ENCODE measurements around the gene RASAL1. TPM values are rescaled to one million over a fixed set of nuclear protein-coding genes. Genes with fewer than 3 reads are reported as not detected.

RASAL1 gene
- polyA plus RNA-seq, 1 donor (not counting 4 experiments of a cell fraction or from before 2014, with no cell fraction given), result 0.05 TPM

DNA sequence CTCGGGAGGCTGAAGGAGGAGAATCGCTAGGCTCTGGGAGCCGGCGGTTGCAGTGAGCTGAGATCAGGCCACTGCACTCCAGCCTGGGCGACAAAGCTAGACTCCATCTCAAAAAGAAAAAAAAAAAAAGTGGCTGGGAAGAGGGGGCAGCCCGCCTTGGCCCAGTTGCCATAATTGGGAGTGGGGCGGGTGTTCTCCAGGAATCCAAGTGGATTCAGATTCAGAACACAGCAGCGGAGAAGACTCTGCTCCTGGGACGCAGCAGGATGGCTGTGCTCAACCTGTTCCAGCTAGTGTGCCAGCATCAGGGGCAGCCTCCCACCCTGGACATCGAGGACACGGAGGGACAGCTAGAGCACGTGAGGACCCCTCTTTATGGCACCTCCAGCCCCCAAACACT lies 19.5 kb upstream of the RASAL1 start:
- dilution Hi-C loops (cut with MboI; ENCODE audit: extremely low pct_ligation_motif_present, low sequenced_read_pairs), result loop anchor here (25.0 kb wide), 1 partner anchor 93 kb away; the partner anchor contains the start of gene DTX1
- H3K9ac ChIP-seq (ENCODE audit: control insufficient read depth, extremely low read depth, insufficient read depth, low read length), result no peak overlapping the region
- FAIRE-seq, result no peak

DNA sequence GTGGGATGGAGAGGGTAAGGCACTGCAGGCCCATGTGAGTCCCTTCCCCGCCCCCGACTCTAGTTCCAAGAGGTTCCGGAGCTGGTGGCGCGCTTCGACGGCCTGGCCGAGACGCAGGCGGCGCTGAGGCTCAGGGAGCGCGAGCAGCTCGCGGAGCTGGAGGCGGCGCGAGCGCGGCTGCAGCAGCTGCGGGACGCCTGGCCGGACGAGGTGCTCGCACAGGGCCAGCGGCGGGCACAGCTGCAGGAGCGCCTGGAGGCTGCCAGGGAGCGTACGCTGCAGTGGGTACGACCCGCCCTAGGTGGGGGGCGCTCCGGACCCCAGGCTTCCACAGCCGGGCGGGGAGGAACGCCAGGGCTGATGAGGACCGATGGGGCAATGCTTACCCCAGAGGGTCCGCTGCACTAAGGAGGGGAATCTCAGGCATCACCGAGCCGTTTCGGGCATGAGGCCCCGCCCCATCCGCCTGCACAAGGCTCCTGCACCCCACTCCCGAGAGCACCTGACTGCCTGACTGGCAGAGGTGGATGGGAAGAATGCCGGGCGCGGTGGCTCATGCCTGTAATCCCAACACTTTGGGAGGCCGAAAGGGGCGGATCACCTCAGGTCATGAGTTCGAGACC lies 18.9 kb upstream of the RASAL1 start:
- H3K27ac ChIP-seq (ENCODE audit: control insufficient read depth, insufficient read depth, low read length), result no peak overlapping the region
- FAIRE-seq (no peak), DNase-seq (ENCODE audit: low read depth, low spot score) (no peak)

More for the DNA sequence above, 19.5 kb upstream of the RASAL1 start:
- Histone ChIP-seq H3K4me3 (ENCODE audit: control insufficient read depth in 2 of 3, extremely low read depth in 1 of 3, insufficient read depth in 2 of 3, low read depth in 1 of 3, low read length in 3 of 3) (no peak overlapping the region), H3K9me3 (ENCODE audit: control insufficient read depth, low read depth, low read length) (no peaks in the 10 kb centered on the region), H3K27ac (ENCODE audit: control insufficient read depth, insufficient read depth, low read length) (no peak overlapping the region), H3K4me2 (ENCODE audit: control insufficient read depth, extremely low read depth, insufficient read depth, low read depth, low read length) (no peak overlapping the region), H3K79me2 (ENCODE audit: control insufficient read depth, insufficient read depth, low read length) (no peaks in the 10 kb centered on the region), H3K27me3 (ENCODE audit: control insufficient read depth, extremely low read depth, insufficient read depth, low read length) (peaks cover 17% of the 10 kb centered on the region), H2AFZ (ENCODE audit: control insufficient read depth, low read length) (no peak overlapping the region), H3K9me1 (ENCODE audit: control insufficient read depth, extremely low read depth, insufficient read depth, low read length) (no peaks in the 10 kb centered on the region), H3K4me1 (ENCODE audit: control insufficient read depth, extremely low read depth, insufficient read depth, low read length) (peaks cover 9% of the 10 kb centered on the region), H3K36me3 (ENCODE audit: control insufficient read depth in 2 of 2, extremely low read depth in 1 of 2, insufficient read depth in 2 of 2, low read length in 2 of 2) (peaks cover 8 to 11% of the 10 kb centered on the region in 2 experiments), H4K20me1 (ENCODE audit: control insufficient read depth, extremely low read depth, insufficient read depth, low read length) (no peaks in the 10 kb centered on the region)
- TF ChIP-seq, protein P1, sequence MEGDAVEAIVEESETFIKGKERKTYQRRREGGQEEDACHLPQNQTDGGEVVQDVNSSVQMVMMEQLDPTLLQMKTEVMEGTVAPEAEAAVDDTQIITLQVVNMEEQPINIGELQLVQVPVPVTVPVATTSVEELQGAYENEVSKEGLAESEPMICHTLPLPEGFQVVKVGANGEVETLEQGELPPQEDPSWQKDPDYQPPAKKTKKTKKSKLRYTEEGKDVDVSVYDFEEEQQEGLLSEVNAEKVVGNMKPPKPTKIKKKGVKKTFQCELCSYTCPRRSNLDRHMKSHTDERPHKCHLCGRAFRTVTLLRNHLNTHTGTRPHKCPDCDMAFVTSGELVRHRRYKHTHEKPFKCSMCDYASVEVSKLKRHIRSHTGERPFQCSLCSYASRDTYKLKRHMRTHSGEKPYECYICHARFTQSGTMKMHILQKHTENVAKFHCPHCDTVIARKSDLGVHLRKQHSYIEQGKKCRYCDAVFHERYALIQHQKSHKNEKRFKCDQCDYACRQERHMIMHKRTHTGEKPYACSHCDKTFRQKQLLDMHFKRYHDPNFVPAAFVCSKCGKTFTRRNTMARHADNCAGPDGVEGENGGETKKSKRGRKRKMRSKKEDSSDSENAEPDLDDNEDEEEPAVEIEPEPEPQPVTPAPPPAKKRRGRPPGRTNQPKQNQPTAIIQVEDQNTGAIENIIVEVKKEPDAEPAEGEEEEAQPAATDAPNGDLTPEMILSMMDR (optimal IDR thresholded peaks at IDR 0.05 in 1 of 3, IDR thresholded peaks at IDR 0.05 in 1 of 3, conservative IDR thresholded peaks at IDR 0.05 in 1 of 3; ENCODE audit: extremely low read depth in 1 of 3, insufficient read depth in 2 of 3, low read length in 3 of 3), result no peak
- no peak for TF ChIP-seq EZH2 (IDR thresholded peaks at IDR 0.05; ENCODE audit: low read length)
- no peak for DNase-seq (ENCODE audit: low read depth, low spot score)

More for the DNA sequence above, 18.9 kb upstream of the RASAL1 start:
- peaks cover 17% of the 10 kb centered on the region for H3K27me3 ChIP-seq (ENCODE audit: control insufficient read depth, extremely low read depth, insufficient read depth, low read length)
- dilution Hi-C loops (cut with MboI; ENCODE audit: extremely low pct_ligation_motif_present, low sequenced_read_pairs), result loop anchor here (25.0 kb wide), 1 partner anchor 92 kb away; the partner anchor contains the start of gene DTX1
- peak; percentile 18 for TF ChIP-seq EZH2 (IDR thresholded peaks at IDR 0.05; ENCODE audit: low read length)
- TF ChIP-seq, protein P1 (optimal IDR thresholded peaks at IDR 0.05 in 1 of 3, IDR thresholded peaks at IDR 0.05 in 1 of 3, conservative IDR thresholded peaks at IDR 0.05 in 1 of 3; ENCODE audit: extremely low read depth in 1 of 3, insufficient read depth in 2 of 3, low read length in 3 of 3), result no peak
- peaks cover 8% of the 10 kb centered on the region in 2 experiments for H3K36me3 ChIP-seq (ENCODE audit: control insufficient read depth in 2 of 2, extremely low read depth in 1 of 2, insufficient read depth in 2 of 2, low read length in 2 of 2)
- H3K79me2 ChIP-seq (ENCODE audit: control insufficient read depth, insufficient read depth, low read length), result no peaks in the 10 kb centered on the region
- H2AFZ ChIP-seq (ENCODE audit: control insufficient read depth, low read length), result peak overlapping the region; percentile 40
- peaks cover 15% of the 10 kb centered on the region for H3K4me1 ChIP-seq (ENCODE audit: control insufficient read depth, extremely low read depth, insufficient read depth, low read length)
- H3K9me1 ChIP-seq (ENCODE audit: control insufficient read depth, extremely low read depth, insufficient read depth, low read length), result no peaks in the 10 kb centered on the region
- no peak overlapping the region for H3K9ac ChIP-seq (ENCODE audit: control insufficient read depth, extremely low read depth, insufficient read depth, low read length)
- H3K4me3 ChIP-seq (ENCODE audit: control insufficient read depth in 2 of 3, extremely low read depth in 1 of 3, insufficient read depth in 2 of 3, low read depth in 1 of 3, low read length in 3 of 3), result peak overlapping the region in 2 of 3 experiments; percentile 9 to 38
- H4K20me1 ChIP-seq (ENCODE audit: control insufficient read depth, extremely low read depth, insufficient read depth, low read length), result no peaks in the 10 kb centered on the region
- H3K9me3 ChIP-seq (ENCODE audit: control insufficient read depth, low read depth, low read length), result no peaks in the 10 kb centered on the region
- peak overlapping the region; percentile 60 for H3K4me2 ChIP-seq (ENCODE audit: control insufficient read depth, extremely low read depth, insufficient read depth, low read depth, low read length)

Data from keratinocyte (primary cell).